Ishikawa (cell line): ENCODE measurements around the gene ROBO1.

Experiments used
- CREB1 ChIP-seq: IDR thresholded peaks from 2 replicates; pipeline ENCODE4 v1.6.1; 2012; ENCODE audit warnings: low read depth
- EGR1 ChIP-seq: IDR thresholded peaks from 2 replicates; pipeline ENCODE4 v1.6.1; 2012
- EP300 ChIP-seq: IDR thresholded peaks from 2 replicates; pipeline ENCODE4 v1.6.1; 2012; ENCODE audit warnings: borderline replicate concordance
- FOXM1 ChIP-seq: IDR thresholded peaks from 2 replicates; pipeline ENCODE4 v1.6.1; 2012; ENCODE audit warnings: low read depth, borderline replicate concordance
- MAX ChIP-seq: IDR thresholded peaks from 2 replicates; pipeline ENCODE4 v1.6.1; 2012
- REST ChIP-seq: IDR thresholded peaks from 2 replicates; pipeline ENCODE4 v1.6.1; 2012; ENCODE audit warnings: low read depth, mild to moderate bottlenecking
- TEAD4 ChIP-seq: IDR thresholded peaks from 2 replicates; pipeline ENCODE4 v1.6.1; 2012
- YY1 ChIP-seq: IDR thresholded peaks from 2 replicates; pipeline ENCODE4 v1.6.1; 2012; ENCODE audit warnings: low read depth

GRCh38 chr3:79497447-79498111, 270.2 kb downstream of the ROBO1 start:
- no peak for TF ChIP-seq EGR1
- no peak for TF ChIP-seq REST
- TF ChIP-seq CREB1 = no peak
- TF ChIP-seq YY1 = no peak
- TF ChIP-seq TEAD4 = no peak
- no peak for TF ChIP-seq MAX
- TF ChIP-seq FOXM1 = no peak
- no peak for TF ChIP-seq EP300
